HG02588 (cell line): ENCODE measurements around the gene CD200.

Experiments
- ATAC-seq: cut with Tn5 transposase; IDR thresholded peaks from one replicate; pipeline ENCODE4 v1.9.1; 2021; ENCODE audit warnings: mild to moderate bottlenecking, moderate library complexity; ENCODE audit not compliant: unreplicated experiment

The CD200 gene

GRCh38 chr3:112331851-112332250 is 1.1 kb upstream of the CD200 start:
- ATAC-seq: no peak

GRCh38 chr3:112333381-112334317 is 693 bp downstream of the CD200 start:
- ATAC-seq: peak; percentile 44

DNA sequence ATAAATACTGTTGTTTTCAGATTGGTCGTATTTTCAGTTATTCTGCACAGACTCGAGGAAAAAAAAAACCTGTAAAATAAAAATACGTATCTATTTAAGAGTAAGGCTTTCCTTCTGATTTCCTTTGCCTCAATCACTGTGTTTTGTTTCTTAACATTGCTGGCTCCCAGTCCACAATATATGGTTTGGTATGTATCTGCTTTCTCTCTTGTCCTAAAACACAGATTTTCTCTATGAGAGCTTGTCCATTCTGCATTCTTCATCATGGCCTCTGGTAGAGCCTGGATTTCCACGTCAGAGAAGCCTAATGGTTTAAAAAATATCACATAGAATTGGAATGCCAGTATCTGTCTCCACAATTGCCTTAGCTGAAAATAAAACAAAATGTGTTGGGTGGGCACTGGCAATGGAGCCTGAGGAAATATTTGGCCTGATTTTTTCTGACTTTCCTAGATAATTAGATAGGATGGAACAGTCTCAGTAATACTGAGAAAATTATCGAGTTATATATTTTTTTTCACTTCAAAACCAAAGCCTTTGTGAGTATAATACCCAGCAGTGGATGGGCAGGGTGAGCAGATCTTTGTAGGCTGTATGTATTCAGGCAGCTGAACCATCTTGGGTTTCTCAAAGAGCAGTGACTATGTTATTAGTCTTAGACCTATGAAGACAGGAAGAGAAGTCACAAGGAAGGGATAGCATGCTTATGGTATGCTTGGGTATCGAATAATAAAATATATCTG is 1.9 kb downstream of the CD200 start:
- no peak for ATAC-seq

DNA sequence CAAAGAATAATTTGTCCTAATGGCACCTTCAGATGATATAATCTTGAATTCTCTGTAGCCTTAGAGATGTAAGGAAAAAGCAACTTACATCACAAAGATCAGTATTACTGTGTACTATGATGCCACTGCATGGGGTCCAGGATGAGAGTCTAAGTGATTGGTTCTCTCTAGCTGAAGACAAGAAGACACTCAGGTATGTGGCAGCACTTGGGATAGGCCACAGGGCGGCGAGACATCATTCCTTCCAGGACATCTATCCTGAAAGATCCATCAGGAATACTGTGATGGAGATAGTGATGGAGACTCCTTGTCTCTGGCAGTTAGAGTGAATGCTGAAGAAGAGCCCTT is 2.5 kb downstream of the CD200 start:
- ATAC-seq: no peak

DNA sequence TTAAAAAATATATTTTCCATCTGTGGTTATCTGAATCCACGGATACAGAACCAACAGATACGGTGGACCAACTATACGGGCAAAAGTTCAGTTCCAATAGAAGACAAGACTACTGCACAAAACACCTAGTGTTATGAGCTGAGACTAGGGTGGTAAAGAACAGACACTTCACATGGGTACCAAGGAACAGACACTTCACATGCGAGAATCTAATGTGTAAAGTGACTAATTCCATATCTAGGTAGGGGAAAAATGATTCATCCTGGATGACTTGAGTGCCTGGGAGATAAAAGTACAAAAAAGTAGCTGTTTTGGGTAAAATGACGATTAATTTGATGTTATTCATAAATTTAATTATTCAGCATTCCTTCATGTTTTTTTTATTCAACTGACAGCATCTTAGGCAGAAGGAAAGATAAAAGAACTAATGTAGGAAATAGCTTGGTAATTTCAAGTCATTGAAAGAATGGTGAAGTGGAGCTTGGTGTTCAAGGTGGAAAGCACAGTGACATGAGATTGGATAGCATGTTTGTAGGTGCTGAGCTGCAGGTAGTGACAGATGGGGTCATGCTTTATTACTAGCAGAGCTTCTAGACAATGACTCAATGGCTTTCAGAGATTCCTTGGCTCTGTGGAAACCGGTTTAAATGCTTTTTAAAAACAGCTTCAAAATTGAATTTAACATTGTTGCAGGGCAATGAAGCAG is 5.2 kb downstream of the CD200 start:
- ATAC-seq: no peak

DNA sequence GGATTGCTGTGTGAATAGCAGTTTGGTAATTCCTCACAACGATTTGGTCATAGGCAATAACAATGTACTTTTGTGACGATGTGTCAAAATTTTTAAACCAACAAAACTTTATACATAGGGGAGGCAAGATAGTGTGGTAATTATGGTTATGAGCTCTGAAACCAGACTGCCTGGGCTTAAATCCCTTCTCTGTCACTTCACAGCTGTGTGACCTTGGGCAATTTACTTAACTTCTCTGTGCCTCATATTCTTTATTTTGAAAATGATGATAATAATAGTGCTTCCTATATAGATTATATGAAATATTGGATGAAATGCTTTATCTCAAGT is 5.7 kb downstream of the CD200 start:
- ATAC-seq: no peak

- no peak for ATAC-seq
Measured at GRCh38 chr3:112339134-112339533, 6.2 kb downstream of the CD200 start.

- ATAC-seq: no peak
Measured at GRCh38 chr3:112339609-112340008, 6.7 kb downstream of the CD200 start.

DNA sequence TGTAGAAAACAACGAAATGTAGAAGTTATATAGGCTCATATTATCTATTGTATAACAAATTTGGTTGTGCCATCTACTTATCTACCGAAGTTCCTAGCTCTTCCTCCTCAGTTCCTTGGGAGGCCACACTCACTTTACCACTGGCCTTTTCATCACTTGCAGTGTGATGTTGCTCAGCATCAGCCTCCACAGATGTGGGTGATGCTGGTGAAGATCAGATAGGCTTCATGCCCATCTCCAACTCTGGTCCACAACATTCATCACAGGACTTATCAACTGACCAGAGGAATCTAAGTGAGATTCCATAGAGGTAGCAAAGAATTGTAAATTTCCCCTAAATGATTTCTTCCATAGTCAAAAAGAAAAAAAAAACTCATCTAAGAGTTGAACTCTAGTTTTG is 8.4 kb downstream of the CD200 start:
- ATAC-seq: no peak

DNA sequence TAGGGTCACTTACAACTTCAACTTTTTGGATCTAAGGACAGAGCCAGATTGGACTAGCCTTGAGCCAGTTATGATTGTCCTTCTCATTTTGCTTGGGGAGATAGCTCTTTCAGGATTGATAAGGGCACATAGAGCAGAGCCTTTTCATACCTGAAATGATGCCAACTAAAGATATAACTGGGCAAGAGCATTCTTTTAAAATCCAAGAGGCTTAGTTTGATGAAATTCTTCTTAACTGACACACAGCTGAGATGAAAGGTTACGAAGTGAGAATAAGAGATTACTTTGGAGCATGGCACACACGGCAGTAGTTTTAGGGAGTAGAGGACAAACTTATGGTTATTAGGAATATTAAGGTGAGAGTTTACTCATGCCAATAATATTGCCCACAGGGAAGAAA is 12.7 kb downstream of the CD200 start:
- ATAC-seq: no peak

GRCh38 chr3:112346491-112347122 is 13.7 kb downstream of the CD200 start:
- ATAC-seq: no peak

GRCh38 chr3:112348943-112349342 is 16.0 kb downstream of the CD200 start:
- ATAC-seq: no peak

GRCh38 chr3:112349557-112349956 is 16.6 kb downstream of the CD200 start:
- no peak for ATAC-seq

DNA sequence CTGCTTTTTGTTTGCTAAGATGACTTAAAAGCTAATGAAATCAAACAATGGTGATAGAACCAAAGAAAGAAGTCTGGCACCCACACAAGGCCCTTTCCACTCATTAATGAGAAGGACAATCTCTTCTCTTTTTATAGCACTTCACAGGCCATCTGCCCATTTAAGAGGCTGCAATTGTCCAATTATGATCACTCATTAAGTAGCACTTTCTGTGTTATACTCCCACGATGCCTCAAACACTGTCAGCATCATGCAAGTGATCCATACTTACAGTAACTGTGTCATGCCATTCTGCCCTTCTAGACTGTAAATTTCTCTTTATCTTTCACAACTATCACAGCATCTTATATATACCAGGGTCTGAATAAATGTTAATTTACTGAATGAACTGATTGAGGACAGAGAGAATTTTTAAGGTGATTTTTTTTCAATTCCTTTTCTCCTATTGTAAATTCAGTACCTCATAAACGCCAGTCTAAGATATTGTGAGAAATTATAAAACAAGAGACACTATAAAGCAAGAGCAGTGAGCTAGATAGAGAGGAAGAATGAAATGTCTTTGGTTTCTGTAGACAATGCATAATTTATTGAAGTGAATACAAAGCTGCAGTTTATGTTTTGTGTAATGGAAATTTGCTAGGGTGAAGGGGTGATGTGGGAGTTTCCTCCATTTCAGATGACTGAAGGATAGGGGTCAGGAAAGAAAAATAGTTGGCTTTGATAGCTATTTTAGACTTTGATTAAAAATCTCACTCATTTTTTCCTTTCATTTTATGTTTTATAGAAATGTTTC is 17.3 kb downstream of the CD200 start:
- no peak for ATAC-seq

- ATAC-seq: no peak
Measured at GRCh38 chr3:112351036-112351435, 18.1 kb downstream of the CD200 start.

- ATAC-seq: no peak
Measured at GRCh38 chr3:112351823-112352222, 18.9 kb downstream of the CD200 start.

GRCh38 chr3:112352720-112353119 is 19.8 kb downstream of the CD200 start:
- no peak for ATAC-seq

DNA sequence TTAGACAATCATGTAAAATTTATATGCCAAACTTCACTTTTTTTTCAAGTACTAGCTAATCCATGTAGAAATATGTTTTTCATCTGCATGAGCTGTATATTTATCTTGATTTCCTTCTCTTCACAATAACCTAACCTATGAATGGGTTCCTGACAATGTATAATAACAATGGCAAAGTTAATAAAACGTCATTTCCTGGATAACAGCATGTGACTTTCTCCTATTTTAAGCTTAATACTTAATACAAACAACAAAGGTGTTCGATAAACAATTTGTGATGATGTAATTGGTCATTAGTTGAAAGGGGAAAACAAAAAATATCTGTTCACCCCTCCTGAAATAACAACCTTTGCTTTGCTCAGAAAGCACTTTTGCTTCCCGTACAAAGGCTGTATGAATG is 20.4 kb downstream of the CD200 start:
- ATAC-seq: no peak

DNA sequence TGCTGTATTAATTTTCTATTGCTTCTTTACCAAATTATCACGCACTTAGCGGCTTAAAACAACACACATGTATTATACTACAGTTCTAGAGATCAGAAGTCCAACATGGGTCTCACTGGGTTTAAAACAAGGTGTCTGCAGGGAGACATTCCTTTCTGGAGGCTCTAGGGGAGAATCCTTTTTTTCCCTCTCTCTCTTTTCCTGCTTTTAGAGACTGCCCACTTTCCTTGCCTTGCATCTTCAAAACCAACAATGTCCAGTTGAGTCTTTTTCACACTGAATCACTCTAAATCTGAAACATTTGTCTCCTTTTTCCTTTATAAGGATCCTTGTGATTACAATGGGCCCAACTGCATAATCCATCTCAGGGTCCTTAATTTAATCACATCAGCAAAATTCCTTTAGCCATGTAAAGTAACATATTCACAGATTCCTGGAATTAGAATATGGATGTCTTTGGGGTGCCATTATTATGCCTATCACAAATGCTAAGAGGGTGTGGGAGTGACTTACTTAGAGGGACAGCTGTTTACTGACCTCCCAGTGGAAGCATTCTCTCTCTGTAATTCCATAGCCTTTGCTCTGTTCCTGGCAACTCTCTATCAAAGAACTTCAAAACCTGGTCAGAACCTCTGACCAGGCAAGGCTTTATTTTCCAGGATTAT is 21.8 kb downstream of the CD200 start:
- no peak for ATAC-seq

DNA sequence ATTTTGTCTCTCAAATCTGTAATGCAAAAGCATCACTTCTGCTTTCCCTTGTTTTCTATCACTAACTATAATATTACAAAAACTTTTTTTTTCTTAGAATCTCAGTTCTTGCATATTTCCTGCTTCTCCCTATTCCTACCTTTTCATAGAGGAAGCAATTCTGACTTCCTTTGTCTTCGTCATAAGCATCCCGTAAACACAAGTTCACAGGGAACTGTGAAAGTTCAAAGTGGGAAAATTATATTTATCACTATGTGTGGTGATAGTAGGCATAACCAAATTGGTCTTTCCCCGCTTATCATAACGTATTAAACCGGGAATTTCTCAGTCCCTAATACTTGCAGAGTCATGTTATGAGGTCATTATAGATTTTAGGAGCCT is 22.3 kb downstream of the CD200 start:
- ATAC-seq: no peak
